Ovary (tissue), 9 donors: Measurements from ENCODE around the gene LRRC14B. TPM values are rescaled to one million over a fixed set of nuclear protein-coding genes. Genes with fewer than 3 reads are reported as not detected.

Source experiments
- DNase-seq, 5 donors: peaks; one replicate each; pipeline ENCODE4 v3.0.0-alpha.2; 2019 to 2020
- H3K27ac ChIP-seq, 2 donors: fragments of 200-600 bp; one replicate each; pipeline versions ENCODE4 v1.5.1 to v1.8.0; 2019 to 2022
- H3K27me3 ChIP-seq: fragments of 200-600 bp; one replicate; pipeline ENCODE4 v1.8.0; 2022
- H3K36me3 ChIP-seq: fragments of 200-600 bp; sonication (generic); one replicate; pipeline ENCODE4 v1.5.1; 2019
- H3K4me1 ChIP-seq: one replicate; pipeline ENCODE4 v1.8.1; 2013; ENCODE audit warnings: mild to moderate bottlenecking, moderate library complexity; ENCODE audit not compliant: insufficient read depth
- H3K4me3 ChIP-seq: fragments of 200-600 bp; sonication (generic); one replicate; pipeline ENCODE4 v1.5.1; 2017
- H3K9me3 ChIP-seq, 2 donors: fragments of 200-600 bp in 1 of 2; sonication (generic) in 1 of 2; one replicate each; pipeline versions ENCODE4 v1.5.1 to v1.8.1; 2013 to 2019; ENCODE audit warnings: mild to moderate bottlenecking in 1 of 2, moderate library complexity in 1 of 2
- EP300 ChIP-seq: sonication (generic); formaldehyde crosslinking; IDR thresholded peaks from one replicate; pipeline ENCODE4 v1.6.1; 2017; ENCODE audit warnings: antibody characterized with exemption
- POLR2A ChIP-seq: fragments of 450-650 bp; IDR thresholded peaks from one replicate; pipeline ENCODE4 v1.6.1; 2017; ENCODE audit warnings: antibody characterized with exemption, mild to moderate bottlenecking, moderate library complexity
- WGBS, 3 donors: extraction: QIAGEN DNeasy Blood & Tissue Kit in 1 of 3; methylation state at CpG; one replicate each; pipeline versions ENCODE4 v1.1.5 to v1.1.7; 2013 to 2017; 5-methylcytosine and 5-hydroxymethylcytosine counted together
- intact Hi-C, 4 donors: fragments of 100-400 bp; cut with DNase I; formaldehyde crosslinking; loops; one replicate each; pipeline versions ENCODE4 v1.11.0 to v1.15.1; 2022 to 2023
- polyA plus RNA-seq, 2 donors: library from polyadenylated mRNA; stranded (reverse); fragments of 200-250 nt in 1 of 2; fragments of 350-450 nt in 1 of 2; fragmentation: Illumina TruSeq in 1 of 2; extraction: RNeasy Lipid Tissue Mini Kit (QIAGEN cat#74804) in 1 of 2; gene quantifications; one replicate each; pipeline ENCODE4 v1.2.3, GENCODE V29; 2013 to 2014
- total RNA-seq, 7 donors: library from RNA; depleted of rRNA in 2 of 7; stranded (reverse); fragments of >200 nt in 2 of 7; fragmentation: NEBNext Ultra II Directional in 3 of 7; extraction: Animal tissue kit (Norgen Biotek cat#: 25700) in 3 of 7; gene quantifications; one replicate each; pipeline versions ENCODE4 v1.1.0 to v1.2.4, GENCODE V29; 2016 to 2023
- TF ChIP-seq, protein P1 (sequence below), 3 donors: fragments of 450-650 bp in 2 of 3; fragments of 200-600 bp in 1 of 3; IDR thresholded peaks; one replicate each; pipeline versions ENCODE4 v1.5.1 to v1.8.0; 2016 to 2022; ENCODE audit warnings: antibody characterized with exemption in 3 of 3, mild to moderate bottlenecking in 1 of 3
- donor health status: DM: no; HTN: no; CAD: no; lungs with moderate emphysema.
- donor health status: DM: no; HTN: no; CAD: no.
- donor health status: Bipolar disorder and iron deficiency.
- donor health status: DM: yes; HTN: yes; CAD: no.
- donor health status: DM: no; HTN: no; CAD: no.
- donor health status: DM: yes; HTN: yes; CAD: no.

LRRC14B gene
- total and polyA plus RNA-seq, 9 donors, result 0.04 to 0.92 (median 0.38) TPM; not detected in 6

DNA sequence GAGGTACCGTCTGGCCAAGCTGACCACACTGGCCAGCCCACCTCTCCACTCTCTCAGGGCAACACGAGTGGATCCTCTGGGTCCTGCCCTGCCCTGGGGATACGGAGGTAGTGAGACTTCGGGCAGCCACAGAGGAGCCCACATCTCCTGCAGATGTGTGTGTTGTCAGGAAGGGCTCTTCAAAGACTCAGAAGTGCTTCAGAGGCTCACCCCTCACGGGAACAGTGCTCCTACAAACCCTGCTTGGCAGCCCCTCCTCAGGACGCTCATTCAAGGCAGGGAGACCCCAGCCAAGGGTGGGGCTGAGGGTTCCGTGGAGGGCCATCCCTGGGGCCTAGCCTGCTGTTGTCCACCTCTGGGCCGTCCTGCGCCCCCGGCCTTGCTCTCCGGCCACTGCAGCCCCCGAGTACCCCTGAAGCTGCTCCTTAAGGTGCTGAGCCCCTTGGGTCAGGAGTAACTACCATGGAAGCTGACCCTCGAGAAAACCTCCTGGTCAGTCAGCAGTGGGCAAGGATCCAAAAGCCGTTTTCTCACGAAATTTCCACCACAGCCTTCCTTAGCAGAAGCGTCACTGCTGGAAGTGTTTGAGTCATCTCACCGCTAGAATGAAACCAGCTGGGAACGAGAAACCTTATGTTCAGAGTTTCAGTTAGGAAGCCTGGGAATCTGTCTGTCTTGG, 23.2 kb upstream of the LRRC14B start:
- DNase-seq, result peak; percentile 51 to 65 (median 56)

DNA sequence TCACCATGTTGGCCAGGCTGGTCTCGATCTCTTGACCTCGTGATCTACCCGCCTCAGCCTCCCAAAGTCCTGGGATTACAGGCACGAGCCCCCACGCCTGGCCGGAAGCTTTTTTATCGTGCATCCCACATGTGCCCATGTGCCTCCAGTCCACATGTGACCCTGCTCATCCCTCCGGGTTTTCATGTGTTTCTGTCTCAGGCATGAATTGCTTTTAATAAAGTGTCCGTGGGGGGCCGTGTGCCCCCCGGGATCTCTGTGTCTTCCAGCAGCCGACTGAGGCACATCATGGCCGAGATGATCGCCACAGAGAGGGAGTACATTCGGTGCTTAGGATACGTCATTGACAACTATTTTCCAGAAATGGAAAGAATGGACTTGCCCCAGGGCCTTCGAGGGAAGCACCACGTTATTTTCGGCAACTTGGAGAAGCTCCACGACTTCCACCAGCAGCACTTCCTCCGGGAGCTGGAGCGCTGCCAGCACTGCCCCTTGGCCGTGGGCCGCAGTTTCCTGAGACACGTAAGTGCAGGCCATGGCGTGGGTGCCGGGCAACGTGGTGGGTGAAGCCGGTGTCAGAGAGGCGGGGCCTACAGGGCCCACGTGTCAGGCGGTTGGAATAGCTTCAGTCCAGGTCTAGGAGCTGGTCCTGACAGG, 22.1 kb upstream of the LRRC14B start:
- Histone ChIP-seq H3K9me3 (no peaks in the 10 kb centered on the region), H3K36me3 (no peaks in the 10 kb centered on the region), H3K4me3 (no peak overlapping the region), H3K27ac (peak overlapping the region in 1 of 2 donors; percentile 89), H3K27me3 (no peaks in the 10 kb centered on the region), H3K4me1 (peaks cover 19% of the 10 kb centered on the region)
- intact Hi-C loops, result no loop called here
- peak; percentile 70 to 90 (median 85) for DNase-seq
- WGBS, 3 donors, result 51 to 58% (median 54%) methylated on average over 32 of the region's 32 CpGs
- TF ChIP-seq EP300, result no peak
- no peak for TF ChIP-seq POLR2A
- TF ChIP-seq, protein P1, sequence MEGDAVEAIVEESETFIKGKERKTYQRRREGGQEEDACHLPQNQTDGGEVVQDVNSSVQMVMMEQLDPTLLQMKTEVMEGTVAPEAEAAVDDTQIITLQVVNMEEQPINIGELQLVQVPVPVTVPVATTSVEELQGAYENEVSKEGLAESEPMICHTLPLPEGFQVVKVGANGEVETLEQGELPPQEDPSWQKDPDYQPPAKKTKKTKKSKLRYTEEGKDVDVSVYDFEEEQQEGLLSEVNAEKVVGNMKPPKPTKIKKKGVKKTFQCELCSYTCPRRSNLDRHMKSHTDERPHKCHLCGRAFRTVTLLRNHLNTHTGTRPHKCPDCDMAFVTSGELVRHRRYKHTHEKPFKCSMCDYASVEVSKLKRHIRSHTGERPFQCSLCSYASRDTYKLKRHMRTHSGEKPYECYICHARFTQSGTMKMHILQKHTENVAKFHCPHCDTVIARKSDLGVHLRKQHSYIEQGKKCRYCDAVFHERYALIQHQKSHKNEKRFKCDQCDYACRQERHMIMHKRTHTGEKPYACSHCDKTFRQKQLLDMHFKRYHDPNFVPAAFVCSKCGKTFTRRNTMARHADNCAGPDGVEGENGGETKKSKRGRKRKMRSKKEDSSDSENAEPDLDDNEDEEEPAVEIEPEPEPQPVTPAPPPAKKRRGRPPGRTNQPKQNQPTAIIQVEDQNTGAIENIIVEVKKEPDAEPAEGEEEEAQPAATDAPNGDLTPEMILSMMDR (IDR thresholded peaks at IDR 0.05), result no peak

More for the DNA sequence above, 23.2 kb upstream of the LRRC14B start:
- Histone ChIP-seq H3K4me1 (peaks cover 19% of the 10 kb centered on the region), H3K36me3 (no peaks in the 10 kb centered on the region), H3K4me3 (no peak overlapping the region), H3K27ac (peak overlapping the region in 1 of 2 donors; percentile 6), H3K9me3 (no peaks in the 10 kb centered on the region), H3K27me3 (no peaks in the 10 kb centered on the region)
- intact Hi-C loops, result no loop called here
- TF ChIP-seq POLR2A, result no peak
- no peak for TF ChIP-seq EP300
- TF ChIP-seq, protein P1 (IDR thresholded peaks at IDR 0.05), result no peak
- 55 to 64% (median 59%) methylated on average over 18 of the region's 18 CpGs for WGBS, 3 donors

DNA sequence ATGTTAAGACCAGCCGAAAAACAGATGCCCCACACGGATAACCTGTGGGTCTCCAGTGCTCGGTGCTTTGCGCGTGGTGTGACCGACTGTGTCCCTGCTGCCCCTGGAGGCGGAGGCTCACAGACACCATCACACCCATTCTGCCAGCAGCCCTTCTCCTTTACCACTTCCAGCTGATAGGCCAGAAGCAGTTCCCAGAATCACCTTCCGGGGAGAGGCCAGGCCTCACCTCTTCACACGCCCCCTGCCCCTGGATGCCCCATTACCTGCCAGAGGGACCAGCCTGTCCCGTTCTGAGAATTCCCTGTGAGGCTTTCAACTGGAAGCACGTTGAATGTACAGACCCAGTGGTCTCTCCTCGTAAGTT, 21.6 kb upstream of the LRRC14B start:
- no peak for DNase-seq
- no peaks in the 10 kb centered on the region for H3K27me3 ChIP-seq

DNA sequence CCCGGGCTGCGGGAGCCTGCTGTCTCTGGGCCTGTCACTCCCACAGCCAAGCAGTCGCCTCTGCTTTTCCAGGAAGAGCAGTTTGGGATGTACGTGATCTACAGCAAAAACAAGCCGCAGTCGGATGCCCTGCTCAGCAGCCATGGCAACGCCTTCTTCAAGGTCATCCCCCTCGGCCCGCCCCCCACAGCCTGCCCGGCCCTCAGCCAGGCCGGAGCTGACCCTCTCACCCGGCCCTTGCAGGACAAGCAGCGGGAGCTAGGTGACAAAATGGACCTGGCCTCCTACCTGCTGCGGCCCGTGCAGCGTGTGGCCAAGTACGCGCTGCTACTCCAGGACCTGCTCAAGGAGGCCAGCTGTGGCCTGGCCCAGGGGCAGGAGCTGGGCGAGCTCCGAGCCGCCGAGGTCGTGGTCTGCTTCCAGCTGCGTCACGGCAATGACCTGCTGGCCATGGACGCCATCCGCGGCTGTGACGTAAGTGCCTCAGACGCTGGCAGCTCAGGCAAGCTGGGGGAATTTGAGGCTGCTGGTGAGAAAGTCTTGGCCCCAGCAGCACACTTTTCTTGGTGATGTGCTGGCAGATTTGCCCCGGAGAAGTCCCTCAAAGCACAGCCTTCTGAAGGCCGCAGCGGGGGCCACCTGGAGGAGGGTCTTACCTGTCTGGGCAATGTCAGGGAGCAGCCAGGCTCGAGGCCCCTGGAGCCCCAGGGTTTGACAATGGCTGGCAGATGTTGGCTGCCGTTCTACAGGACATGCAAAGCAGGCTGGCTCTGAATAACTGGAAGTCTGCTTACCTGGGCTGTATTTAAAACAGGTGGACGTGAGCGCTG, 20.1 kb upstream of the LRRC14B start:
- Histone ChIP-seq H3K4me1 (peaks cover 19% of the 10 kb centered on the region), H3K27me3 (no peaks in the 10 kb centered on the region), H3K4me3 (no peak overlapping the region), H3K27ac (peak overlapping the region; percentile 67 to 89), H3K36me3 (no peaks in the 10 kb centered on the region), H3K9me3 (no peaks in the 10 kb centered on the region)
- peak; percentile 87 to 94 (median 93) for DNase-seq
- intact Hi-C loops, result no loop called here
- no peak for TF ChIP-seq POLR2A
- no peak for TF ChIP-seq EP300
- TF ChIP-seq, protein P1 (IDR thresholded peaks at IDR 0.05), result no peak
- WGBS, 3 donors, result 18 to 40% (median 20%) methylated on average over 32 to 37 of the region's 37 CpGs

More for the DNA sequence above, 21.6 kb upstream of the LRRC14B start:
- TF ChIP-seq, protein P1 (IDR thresholded peaks at IDR 0.05), result no peak
- TF ChIP-seq EP300, result no peak
- TF ChIP-seq POLR2A, result no peak
- H3K4me1 ChIP-seq, result peaks cover 19% of the 10 kb centered on the region
- peak overlapping the region; percentile 67 to 89 for H3K27ac ChIP-seq
- 67 to 88% (median 82%) methylated on average over 12 of the region's 12 CpGs for WGBS, 3 donors
- H3K36me3 ChIP-seq, result no peaks in the 10 kb centered on the region
- H3K9me3 ChIP-seq, result no peaks in the 10 kb centered on the region
- intact Hi-C loops, result no loop called here
- H3K4me3 ChIP-seq, result no peak overlapping the region
